ENCODE measurements around the gene CYTH4.

DNA sequence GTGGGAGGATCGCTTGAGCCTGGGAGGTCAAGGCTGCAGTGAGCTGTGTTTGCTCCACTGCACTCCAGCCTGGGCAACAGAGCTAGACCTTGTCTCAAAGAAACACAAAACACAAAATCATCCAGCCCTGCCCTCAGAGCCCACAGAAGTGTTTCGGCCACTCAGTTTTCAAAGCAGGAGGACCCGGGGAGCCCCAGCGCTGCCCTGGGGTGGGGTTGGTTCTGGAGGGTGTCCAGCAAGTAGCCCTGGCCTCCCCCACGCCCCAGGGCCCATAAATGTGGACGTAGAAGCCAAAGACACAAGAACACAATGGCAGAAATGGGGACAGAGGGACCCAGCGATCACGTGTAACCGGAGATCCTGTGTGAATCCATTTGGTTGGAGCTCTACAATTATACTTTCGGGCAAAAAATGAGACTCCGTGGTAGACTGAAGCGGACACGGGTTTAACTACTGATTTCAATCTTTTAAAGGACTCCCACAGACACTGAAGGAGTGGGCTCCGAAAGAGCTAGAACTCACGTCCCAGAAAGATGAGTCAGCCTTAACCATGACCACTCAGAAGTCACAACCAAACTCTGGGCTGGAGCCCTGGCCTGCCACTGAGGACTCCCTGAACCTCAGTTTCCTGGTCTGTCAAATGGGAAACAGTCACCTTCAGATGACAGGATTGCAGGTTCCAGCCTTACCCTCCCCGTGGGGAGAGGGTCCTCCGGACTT is 9.0 kb upstream of the CYTH4 start:
- TF ChIP-seq, protein P1, sequence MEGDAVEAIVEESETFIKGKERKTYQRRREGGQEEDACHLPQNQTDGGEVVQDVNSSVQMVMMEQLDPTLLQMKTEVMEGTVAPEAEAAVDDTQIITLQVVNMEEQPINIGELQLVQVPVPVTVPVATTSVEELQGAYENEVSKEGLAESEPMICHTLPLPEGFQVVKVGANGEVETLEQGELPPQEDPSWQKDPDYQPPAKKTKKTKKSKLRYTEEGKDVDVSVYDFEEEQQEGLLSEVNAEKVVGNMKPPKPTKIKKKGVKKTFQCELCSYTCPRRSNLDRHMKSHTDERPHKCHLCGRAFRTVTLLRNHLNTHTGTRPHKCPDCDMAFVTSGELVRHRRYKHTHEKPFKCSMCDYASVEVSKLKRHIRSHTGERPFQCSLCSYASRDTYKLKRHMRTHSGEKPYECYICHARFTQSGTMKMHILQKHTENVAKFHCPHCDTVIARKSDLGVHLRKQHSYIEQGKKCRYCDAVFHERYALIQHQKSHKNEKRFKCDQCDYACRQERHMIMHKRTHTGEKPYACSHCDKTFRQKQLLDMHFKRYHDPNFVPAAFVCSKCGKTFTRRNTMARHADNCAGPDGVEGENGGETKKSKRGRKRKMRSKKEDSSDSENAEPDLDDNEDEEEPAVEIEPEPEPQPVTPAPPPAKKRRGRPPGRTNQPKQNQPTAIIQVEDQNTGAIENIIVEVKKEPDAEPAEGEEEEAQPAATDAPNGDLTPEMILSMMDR (IDR thresholded peaks at IDR 0.05) = no peak
- TF ChIP-seq POLR2AphosphoS5 (IDR thresholded peaks at IDR 0.05) = no peak
